CD4-positive, alpha-beta memory T cell (primary cell): ENCODE results near the gene BAIAP3. TPM values are rescaled to one million over a fixed set of nuclear protein-coding genes. Genes with fewer than 3 reads are reported as not detected.
A peak's percentile ranks its signal among the peaks of the same experiment; 100 is the strongest.
"Not testable (repeated sequence)": the region's sequence is repeated elsewhere in the genome, so short reads cannot be mapped to it uniquely, and the experiment has no call there.

Experiments
- CTCF ChIA-PET: fragments of 350-600 bp; sonication (Branson Sonifier 250); formaldehyde crosslinking; loops from one replicate; lab custom pipeline; 2021; ENCODE audit warnings: inconsistent platforms; ENCODE audit not compliant: partially characterized antibody; lab: Charles Lee
- POLR2A ChIA-PET: fragments of 350-600 bp; sonication (Branson Sonifier 250); formaldehyde crosslinking; loops from one replicate; lab custom pipeline; 2021; ENCODE audit not compliant: partially characterized antibody; lab: Charles Lee
- DNase-seq, 5 donors: peaks; one replicate each; pipeline versions ENCODE4 v3.0.0 to v3.0.0-alpha.2; 2020 to 2022; ENCODE audit warnings: mixed read lengths in 1 of 5
- H3K27ac ChIP-seq: one replicate; pipeline ENCODE4 v1.7.0; 2013; ENCODE audit warnings: low read depth, low read length
- H3K27me3 ChIP-seq: 2 replicates; pipeline ENCODE4 v1.7.0; 2013; ENCODE audit warnings: mild to moderate bottlenecking, low read length, moderate library complexity; ENCODE audit not compliant: insufficient read depth
- H3K36me3 ChIP-seq: 2 replicates; pipeline ENCODE4 v1.7.0; 2013; ENCODE audit warnings: mild to moderate bottlenecking, low read length, moderate library complexity; ENCODE audit not compliant: insufficient read depth
- H3K4me1 ChIP-seq: 2 replicates; pipeline ENCODE4 v1.7.0; 2013; ENCODE audit warnings: mild to moderate bottlenecking, low read length, moderate library complexity; ENCODE audit not compliant: insufficient read depth
- H3K4me3 ChIP-seq, 2 donors: one replicate each; pipeline ENCODE4 v1.7.0; 2013; ENCODE audit warnings: low read length in 2 of 2, mild to moderate bottlenecking in 1 of 2
- H3K9me3 ChIP-seq, 2 donors: one replicate each; pipeline ENCODE4 v1.7.0; 2013; ENCODE audit warnings: low read length in 2 of 2, control low read depth in 1 of 2; ENCODE audit not compliant: control insufficient read depth in 1 of 2
- H3K27ac Mint-ChIP-seq, 7 donors: one replicate each; pipeline ENCODE4 v1.8.0; 2020 to 2021; ENCODE audit warnings: mixed read lengths in 7 of 7, mild to moderate bottlenecking in 6 of 7, inconsistent platforms in 3 of 7, moderate library complexity in 3 of 7
- H3K27me3 Mint-ChIP-seq, 2 donors: one replicate each; pipeline ENCODE4 v1.8.0; 2020 to 2021; ENCODE audit warnings: mixed read lengths in 2 of 2
- H3K36me3 Mint-ChIP-seq, 2 donors: one replicate each; pipeline ENCODE4 v1.8.0; 2020 to 2021; ENCODE audit warnings: mixed read lengths in 2 of 2, inconsistent platforms in 1 of 2, mild to moderate bottlenecking in 1 of 2
- H3K4me1 Mint-ChIP-seq, 4 donors: one replicate each; pipeline ENCODE4 v1.8.0; 2020 to 2021; ENCODE audit warnings: mixed read lengths in 4 of 4, mild to moderate bottlenecking in 1 of 4
- H3K4me3 Mint-ChIP-seq, 8 donors: one replicate each; pipeline ENCODE4 v1.8.0; 2020 to 2021; ENCODE audit warnings: mixed read lengths in 8 of 8, mild to moderate bottlenecking in 7 of 8, moderate library complexity in 6 of 8, inconsistent platforms in 3 of 8
- H3K9me3 Mint-ChIP-seq, 8 donors: one replicate each; pipeline ENCODE4 v1.8.0; 2020 to 2021; ENCODE audit warnings: mixed read lengths in 8 of 8, mild to moderate bottlenecking in 5 of 8, inconsistent platforms in 3 of 8, moderate library complexity in 1 of 8
- intact Hi-C: fragments of 100-400 bp; cut with micrococcal nuclease; formaldehyde crosslinking; loops from one replicate; pipeline ENCODE4 v1.15.1; 2023
- polyA plus RNA-seq, 2 donors: library from polyadenylated mRNA; unstranded; fragments of 300-500 nt; fragmentation: Illumina TruSeq; gene quantifications; one replicate each; pipeline ENCODE4 v1.2.3, GENCODE V29; 2021
- total RNA-seq, 2 experiments: library from RNA; stranded (reverse); gene quantifications; one replicate each; pipeline ENCODE4 v1.2.3, GENCODE V29; 2021

Gene BAIAP3
- total and polyA plus RNA-seq, 4 experiments from 2014 or later = 1.0 to 19.7 (median 12.5) TPM

GRCh38 chr16:1288813-1289476, 44.5 kb upstream of the BAIAP3 start:
- Mint-ChIP-seq H3K27me3 (peaks cover 29 to 32% of the 10 kb centered on the region in 2 donors), H3K4me3 (no peak overlapping the region), H3K27ac (no peak overlapping the region), H3K9me3 (no peaks in the 10 kb centered on the region), H3K36me3 (no peaks in the 10 kb centered on the region), H3K4me1 (peaks cover 0 to 1% (median 0%) of the 10 kb centered on the region in 4 donors)
- Histone ChIP-seq H3K9me3 (no peaks in the 10 kb centered on the region), H3K36me3 (no peaks in the 10 kb centered on the region), H3K27ac (no peak overlapping the region), H3K27me3 (peaks cover 14% of the 10 kb centered on the region), H3K4me3 (no peak overlapping the region), H3K4me1 (no peaks in the 10 kb centered on the region)
- intact Hi-C loops = no loop called here
- DNase-seq = no peak
- CTCF ChIA-PET = no interaction called here
- POLR2A ChIA-PET = no interaction called here

- no peaks in the 10 kb centered on the region for H3K9me3 ChIP-seq
- no peak overlapping the region for H3K27ac ChIP-seq
- intact Hi-C loops = no loop called here
- H3K4me1 ChIP-seq = no peaks in the 10 kb centered on the region
- H3K9me3 Mint-ChIP-seq = no peaks in the 10 kb centered on the region
- peaks cover 29 to 35% of the 10 kb centered on the region in 2 donors for H3K27me3 Mint-ChIP-seq
- H3K27me3 ChIP-seq = peaks cover 14% of the 10 kb centered on the region
- H3K4me1 Mint-ChIP-seq = peaks cover 0 to 1% (median 0%) of the 10 kb centered on the region in 4 donors
- no peak overlapping the region for H3K27ac Mint-ChIP-seq
- H3K36me3 ChIP-seq = no peaks in the 10 kb centered on the region
- no peak for DNase-seq
- H3K4me3 ChIP-seq = no peak overlapping the region
- ChIA-PET CTCF (no interaction called here), POLR2A (no interaction called here)
- no peak overlapping the region for H3K4me3 Mint-ChIP-seq
- no peaks in the 10 kb centered on the region for H3K36me3 Mint-ChIP-seq
Observed at GRCh38 chr16:1289477-1289866, 44.0 kb upstream of the BAIAP3 start.

- Mint-ChIP-seq H3K4me1 (peaks cover 0 to 1% (median 0%) of the 10 kb centered on the region in 4 donors), H3K27ac (no peak overlapping the region), H3K9me3 (no peaks in the 10 kb centered on the region), H3K36me3 (no peaks in the 10 kb centered on the region), H3K27me3 (peaks cover 29 to 36% of the 10 kb centered on the region in 2 donors), H3K4me3 (no peak overlapping the region)
- Histone ChIP-seq H3K36me3 (no peaks in the 10 kb centered on the region), H3K27ac (no peak overlapping the region), H3K9me3 (no peaks in the 10 kb centered on the region), H3K4me1 (no peaks in the 10 kb centered on the region), H3K4me3 (no peak overlapping the region), H3K27me3 (peaks cover 14% of the 10 kb centered on the region)
- DNase-seq = no peak
- ChIA-PET POLR2A (no interaction called here), CTCF (no interaction called here)
- intact Hi-C loops = no loop called here
Observed at GRCh38 chr16:1290063-1290501, 43.4 kb upstream of the BAIAP3 start.

GRCh38 chr16:1290860-1291575, 42.4 kb upstream of the BAIAP3 start:
- H3K27ac Mint-ChIP-seq = no peak overlapping the region
- CTCF ChIA-PET = interaction anchor here (1.0 kb wide), 1 partner anchor 9 kb away, joined by 3 read pairs; no protein-coding TSS in a partner anchor

GRCh38 chr16:1291576-1291974, 41.9 kb upstream of the BAIAP3 start:
- CTCF ChIA-PET = interaction anchor here (1.0 kb wide), 1 partner anchor 8 kb away, joined by 3 read pairs; no protein-coding TSS in a partner anchor
- H3K9me3 ChIP-seq = no peaks in the 10 kb centered on the region
- no peaks in the 10 kb centered on the region for H3K9me3 Mint-ChIP-seq
- peak overlapping the region in 1 of 7 donors; percentile 84 for H3K27ac Mint-ChIP-seq
- no peak overlapping the region for H3K4me3 ChIP-seq
- H3K27me3 ChIP-seq = peaks cover 14% of the 10 kb centered on the region
- POLR2A ChIA-PET = no interaction called here
- intact Hi-C loops = no loop called here
- no peak for DNase-seq
- no peak overlapping the region for H3K27ac ChIP-seq
- H3K4me3 Mint-ChIP-seq = no peak overlapping the region
- H3K4me1 ChIP-seq = no peaks in the 10 kb centered on the region
- H3K36me3 Mint-ChIP-seq = no peaks in the 10 kb centered on the region
- no peaks in the 10 kb centered on the region for H3K36me3 ChIP-seq
- H3K4me1 Mint-ChIP-seq = peaks cover 0 to 1% (median 0%) of the 10 kb centered on the region in 4 donors
- H3K27me3 Mint-ChIP-seq = peaks cover 34 to 36% of the 10 kb centered on the region in 2 donors

More at GRCh38 chr16:1290860-1291575, 42.4 kb upstream of the BAIAP3 start:
- intact Hi-C loops = no loop called here
- DNase-seq = no peak
- H3K4me3 ChIP-seq = no peak overlapping the region
- no peaks in the 10 kb centered on the region for H3K9me3 Mint-ChIP-seq
- H3K4me1 Mint-ChIP-seq = peaks cover 0 to 1% (median 0%) of the 10 kb centered on the region in 4 donors
- no peak overlapping the region for H3K4me3 Mint-ChIP-seq
- H3K27me3 ChIP-seq = peaks cover 14% of the 10 kb centered on the region
- H3K4me1 ChIP-seq = no peaks in the 10 kb centered on the region
- H3K9me3 ChIP-seq = no peaks in the 10 kb centered on the region
- no peaks in the 10 kb centered on the region for H3K36me3 Mint-ChIP-seq
- H3K27me3 Mint-ChIP-seq = peaks cover 34 to 36% of the 10 kb centered on the region in 2 donors
- no peak overlapping the region for H3K27ac ChIP-seq
- POLR2A ChIA-PET = no interaction called here
- H3K36me3 ChIP-seq = no peaks in the 10 kb centered on the region

GRCh38 chr16:1292208-1292607, 41.2 kb upstream of the BAIAP3 start:
- H3K27ac ChIP-seq, intact Hi-C loops, H3K4me3 ChIP-seq, H3K36me3 ChIP-seq, H3K4me1 Mint-ChIP-seq, H3K9me3 ChIP-seq, H3K4me1 ChIP-seq, H3K9me3 Mint-ChIP-seq, H3K27ac Mint-ChIP-seq, POLR2A ChIA-PET, H3K36me3 Mint-ChIP-seq, H3K4me3 Mint-ChIP-seq, CTCF ChIA-PET, DNase-seq: not testable (repeated sequence)
- H3K27me3 ChIP-seq = peaks cover 14% of the 10 kb centered on the region
- peaks cover 34 to 40% of the 10 kb centered on the region in 2 donors for H3K27me3 Mint-ChIP-seq

- H3K4me3 Mint-ChIP-seq, POLR2A ChIA-PET, H3K4me1 Mint-ChIP-seq, H3K9me3 ChIP-seq, H3K9me3 Mint-ChIP-seq, H3K27ac ChIP-seq, H3K27ac Mint-ChIP-seq, H3K4me1 ChIP-seq, DNase-seq, H3K36me3 ChIP-seq, H3K4me3 ChIP-seq, H3K36me3 Mint-ChIP-seq, intact Hi-C loops, CTCF ChIA-PET: not testable (repeated sequence)
- H3K27me3 Mint-ChIP-seq = peaks cover 32 to 36% of the 10 kb centered on the region in 2 donors
- peaks cover 14% of the 10 kb centered on the region for H3K27me3 ChIP-seq
Observed at GRCh38 chr16:1292808-1293207, 40.6 kb upstream of the BAIAP3 start.
